Measurements from ENCODE around the gene PCSK4.
A peak's percentile ranks its signal among the peaks of the same experiment; 100 is the strongest.
"Not testable (repeated sequence)": the region's sequence is repeated elsewhere in the genome, so short reads cannot be mapped to it uniquely, and the experiment has no call there.

PCSK4 gene

GRCh38 chr19:1482361-1483130 lies 7.6 kb downstream of the PCSK4 start:
- no peak overlapping the region for H2AFZ ChIP-seq (ENCODE audit: low read depth, low read length)
- H3K9me3 ChIP-seq (ENCODE audit: low read length), result no peaks in the 10 kb centered on the region
- peaks cover 8% of the 10 kb centered on the region for H3K4me1 ChIP-seq (ENCODE audit: insufficient read depth, low read length)
- no peak overlapping the region for H3K4me3 ChIP-seq (ENCODE audit: low read length)
- H3K36me3 ChIP-seq (ENCODE audit: insufficient read depth, low read length), result no peaks in the 10 kb centered on the region
- no peaks in the 10 kb centered on the region for H3K27me3 ChIP-seq (ENCODE audit: insufficient read depth, low read length)

- H3K27me3 ChIP-seq (ENCODE audit: insufficient read depth, low read length), result no peaks in the 10 kb centered on the region
- H2AFZ ChIP-seq (ENCODE audit: low read depth, low read length), result no peak overlapping the region
- peaks cover 8% of the 10 kb centered on the region for H3K4me1 ChIP-seq (ENCODE audit: insufficient read depth, low read length)
- H3K36me3 ChIP-seq (ENCODE audit: insufficient read depth, low read length), result peaks cover 5% of the 10 kb centered on the region
- no peak overlapping the region for H3K4me3 ChIP-seq (ENCODE audit: low read length)
- no peaks in the 10 kb centered on the region for H3K9me3 ChIP-seq (ENCODE audit: low read length)
Observed at GRCh38 chr19:1481893-1482360, 8.2 kb downstream of the PCSK4 start.

GRCh38 chr19:1481224-1481892 lies 8.8 kb downstream of the PCSK4 start:
- Histone ChIP-seq H3K4me3 (ENCODE audit: low read length) (no peak overlapping the region), H3K27me3 (ENCODE audit: insufficient read depth, low read length) (no peaks in the 10 kb centered on the region), H3K9me3 (ENCODE audit: low read length) (no peaks in the 10 kb centered on the region), H3K36me3 (ENCODE audit: insufficient read depth, low read length) (peaks cover 7% of the 10 kb centered on the region), H2AFZ (ENCODE audit: low read depth, low read length) (no peak overlapping the region), H3K4me1 (ENCODE audit: insufficient read depth, low read length) (peaks cover 8% of the 10 kb centered on the region)

GRCh38 chr19:1478934-1479707 lies 11.0 kb downstream of the PCSK4 start, which contains the start of gene C19orf25:
Gene C19orf25, minus strand, starts transcription at chr19:1479215. Its CDS starts 312 bp downstream, at chr19:1478903.
- H2AFZ ChIP-seq (ENCODE audit: low read depth, low read length), result peak within 1 kb of the TSS; percentile 22
- no peaks in the 10 kb centered on the region for H3K9me3 ChIP-seq (ENCODE audit: low read length)
- H3K4me1 ChIP-seq (ENCODE audit: insufficient read depth, low read length), result peaks cover 10% of the 10 kb centered on the region
- H3K4me3 ChIP-seq (ENCODE audit: low read length), result peak within 1 kb of the TSS; percentile 73
- peaks cover 16% of the 10 kb centered on the region for H3K36me3 ChIP-seq (ENCODE audit: insufficient read depth, low read length)
- no peaks in the 10 kb centered on the region for H3K27me3 ChIP-seq (ENCODE audit: insufficient read depth, low read length)

GRCh38 chr19:1477056-1477455 lies 13.1 kb downstream of the PCSK4 start:
- H3K27me3 ChIP-seq (ENCODE audit: insufficient read depth, low read length); H2AFZ ChIP-seq (ENCODE audit: low read depth, low read length); H3K4me3 ChIP-seq (ENCODE audit: low read length); H3K9me3 ChIP-seq (ENCODE audit: low read length): not testable (repeated sequence)
- Histone ChIP-seq H3K4me1 (ENCODE audit: insufficient read depth, low read length) (peaks cover 13% of the 10 kb centered on the region), H3K36me3 (ENCODE audit: insufficient read depth, low read length) (peaks cover 16% of the 10 kb centered on the region)

GRCh38 chr19:1475751-1476437 lies 14.3 kb downstream of the PCSK4 start:
- peaks cover 14% of the 10 kb centered on the region for H3K4me1 ChIP-seq (ENCODE audit: insufficient read depth, low read length)
- no peaks in the 10 kb centered on the region for H3K9me3 ChIP-seq (ENCODE audit: low read length)
- H2AFZ ChIP-seq (ENCODE audit: low read depth, low read length), result no peak overlapping the region
- no peak overlapping the region for H3K4me3 ChIP-seq (ENCODE audit: low read length)
- no peaks in the 10 kb centered on the region for H3K27me3 ChIP-seq (ENCODE audit: insufficient read depth, low read length)
- peaks cover 25% of the 10 kb centered on the region for H3K36me3 ChIP-seq (ENCODE audit: insufficient read depth, low read length)

GRCh38 chr19:1474765-1475351 lies 15.3 kb downstream of the PCSK4 start:
- Histone ChIP-seq H3K4me3 (ENCODE audit: low read length) (no peak overlapping the region), H2AFZ (ENCODE audit: low read depth, low read length) (no peak overlapping the region), H3K36me3 (ENCODE audit: insufficient read depth, low read length) (peaks cover 33% of the 10 kb centered on the region), H3K9me3 (ENCODE audit: low read length) (no peaks in the 10 kb centered on the region), H3K27me3 (ENCODE audit: insufficient read depth, low read length) (no peaks in the 10 kb centered on the region), H3K4me1 (ENCODE audit: insufficient read depth, low read length) (peaks cover 14% of the 10 kb centered on the region)

- peaks cover 14% of the 10 kb centered on the region for H3K4me1 ChIP-seq (ENCODE audit: insufficient read depth, low read length)
- H3K4me3 ChIP-seq (ENCODE audit: low read length), result no peak overlapping the region
- H3K36me3 ChIP-seq (ENCODE audit: insufficient read depth, low read length), result peaks cover 34% of the 10 kb centered on the region
- no peaks in the 10 kb centered on the region for H3K9me3 ChIP-seq (ENCODE audit: low read length)
- H3K27me3 ChIP-seq (ENCODE audit: insufficient read depth, low read length), result no peaks in the 10 kb centered on the region
- H2AFZ ChIP-seq (ENCODE audit: low read depth, low read length), result no peak overlapping the region
Observed at GRCh38 chr19:1474011-1474764, 16.0 kb downstream of the PCSK4 start.

GRCh38 chr19:1473085-1473851 lies 16.9 kb downstream of the PCSK4 start:
- no peak overlapping the region for H2AFZ ChIP-seq (ENCODE audit: low read depth, low read length)
- H3K9me3 ChIP-seq (ENCODE audit: low read length), result no peaks in the 10 kb centered on the region
- peaks cover 41% of the 10 kb centered on the region for H3K36me3 ChIP-seq (ENCODE audit: insufficient read depth, low read length)
- H3K27me3 ChIP-seq (ENCODE audit: insufficient read depth, low read length), result no peaks in the 10 kb centered on the region
- no peak overlapping the region for H3K4me3 ChIP-seq (ENCODE audit: low read length)
- peaks cover 11% of the 10 kb centered on the region for H3K4me1 ChIP-seq (ENCODE audit: insufficient read depth, low read length)

GRCh38 chr19:1472231-1473084 lies 17.7 kb downstream of the PCSK4 start:
- no peak overlapping the region for H3K4me3 ChIP-seq (ENCODE audit: low read length)
- H3K36me3 ChIP-seq (ENCODE audit: insufficient read depth, low read length), result peaks cover 47% of the 10 kb centered on the region
- peaks cover 6% of the 10 kb centered on the region for H3K4me1 ChIP-seq (ENCODE audit: insufficient read depth, low read length)
- no peaks in the 10 kb centered on the region for H3K27me3 ChIP-seq (ENCODE audit: insufficient read depth, low read length)
- H3K9me3 ChIP-seq (ENCODE audit: low read length), result no peaks in the 10 kb centered on the region
- no peak overlapping the region for H2AFZ ChIP-seq (ENCODE audit: low read depth, low read length)
